Mesenteric fat pad (tissue), 1 donor: ENCODE results near the gene VPS39. TPM values are rescaled to one million over a fixed set of nuclear protein-coding genes. Genes with fewer than 3 reads are reported as not detected.

Source experiments
- DNase-seq: peaks from one replicate; pipeline ENCODE4 v3.0.0-alpha.2; 2020; ENCODE audit warnings: low spot score
- total RNA-seq: library from RNA; stranded (reverse); fragmentation: NEBNext Ultra II Directional; extraction: Animal tissue kit (Norgen Biotek cat#: 25700); gene quantifications from one replicate; pipeline ENCODE4 v1.2.1, GENCODE V29; 2021
- donor health status: DM: yes; HTN: yes; CAD: no.

The VPS39 gene
- total RNA-seq, 1 donor from 2014 or later = 57.3 TPM

DNA sequence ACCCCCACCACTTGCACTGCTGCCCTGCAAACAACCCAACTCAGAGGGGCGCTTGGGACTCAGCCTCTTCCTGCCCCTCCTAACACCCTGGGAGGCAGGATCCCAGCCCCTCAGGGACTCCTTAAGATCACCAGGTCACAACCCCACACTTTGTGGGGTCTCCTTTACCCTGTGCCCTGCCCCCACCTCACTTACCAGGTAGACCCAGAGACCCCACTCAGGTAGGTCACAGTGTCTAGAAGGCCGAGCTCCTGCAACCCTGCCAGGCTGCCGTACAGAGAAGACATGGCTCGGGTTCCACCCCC is 60.7 kb downstream of the VPS39 start:
- no peak for DNase-seq

DNA sequence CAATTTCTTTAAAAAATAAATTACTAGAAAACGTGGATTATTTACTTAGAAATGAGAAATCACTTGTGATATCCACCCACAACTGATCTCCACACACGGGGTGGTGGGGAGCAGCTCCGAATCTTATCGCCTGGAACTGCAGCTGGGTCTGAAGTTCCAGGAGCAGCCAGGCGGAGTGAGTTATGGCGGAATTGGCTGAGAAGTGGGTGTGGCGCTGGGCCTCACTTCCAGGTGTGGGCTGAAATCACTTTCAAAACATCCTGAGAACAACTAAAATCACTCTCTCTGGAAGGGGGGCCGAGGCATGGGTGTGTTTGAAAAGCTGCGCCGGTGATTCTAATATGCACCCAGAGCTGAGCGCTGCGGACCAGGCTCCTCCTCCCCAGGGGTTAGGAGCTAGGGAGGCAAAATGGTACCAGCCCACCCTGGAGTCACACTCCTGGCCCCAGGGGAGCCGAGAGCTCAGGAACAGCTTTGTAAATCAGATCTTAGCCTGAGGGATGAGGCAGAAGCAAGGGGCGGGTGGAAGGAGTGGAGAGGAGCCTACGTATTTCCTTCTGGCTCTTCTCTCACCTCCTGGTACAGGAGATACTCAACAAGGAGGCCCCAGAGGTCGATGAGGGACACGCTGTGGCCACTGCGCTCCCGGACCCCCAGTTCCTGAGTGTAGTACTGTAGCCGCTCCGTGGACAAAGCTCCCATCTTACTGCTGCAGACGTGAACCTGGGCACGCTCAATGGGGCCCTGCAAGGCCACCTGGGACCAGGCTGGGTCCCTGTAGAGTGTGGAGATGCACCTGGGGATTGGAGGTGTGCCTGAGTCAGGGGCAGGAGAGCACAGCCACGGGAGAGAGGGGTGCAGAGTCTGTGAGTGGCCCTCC is 61.3 kb downstream of the VPS39 start:
- DNase-seq = peak; percentile 80

DNA sequence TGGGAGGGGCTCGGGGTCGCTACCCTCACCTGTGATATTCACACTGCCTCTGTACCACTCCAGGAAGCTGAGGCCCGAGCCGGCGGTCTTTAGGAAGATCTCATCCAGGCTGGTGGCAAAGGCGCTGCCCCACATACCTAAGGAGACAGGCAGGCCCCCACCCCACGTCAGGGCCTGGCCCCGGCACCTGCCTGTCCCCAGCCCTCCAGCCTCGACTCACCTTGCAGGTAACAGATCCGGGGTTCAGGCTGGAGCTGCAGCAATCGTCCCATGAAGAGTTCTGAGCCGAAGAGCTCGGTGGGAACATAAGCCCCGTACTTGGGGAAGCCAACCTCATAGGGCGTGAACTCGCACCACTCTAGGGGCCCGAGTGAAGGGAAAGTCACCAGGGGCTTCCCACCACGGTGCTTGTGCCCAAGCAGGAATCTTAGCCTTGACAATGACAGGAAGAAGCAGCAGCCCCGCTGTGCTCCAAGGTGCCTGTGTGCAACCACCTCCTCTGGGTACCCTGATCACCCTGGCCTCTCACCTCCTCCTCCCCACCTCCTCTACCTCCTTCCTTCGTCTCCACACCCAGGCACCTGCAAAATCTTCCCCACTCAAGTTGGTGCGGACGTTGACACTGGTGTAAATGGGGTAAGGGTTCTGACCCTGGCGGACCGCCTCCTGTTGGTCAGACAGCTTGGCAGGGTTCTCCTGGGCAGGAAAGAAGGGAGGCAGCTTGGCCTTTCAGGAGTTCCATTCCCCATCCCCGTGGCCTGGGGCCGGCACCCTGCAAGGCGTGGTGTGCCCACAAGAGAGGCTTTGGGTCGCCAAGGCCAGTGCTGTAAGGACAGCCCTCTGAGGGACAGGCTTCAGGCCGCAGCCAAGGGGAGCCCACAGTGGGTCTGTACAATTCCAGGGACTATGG is 62.3 kb downstream of the VPS39 start:
- DNase-seq = peak; percentile 86

DNA sequence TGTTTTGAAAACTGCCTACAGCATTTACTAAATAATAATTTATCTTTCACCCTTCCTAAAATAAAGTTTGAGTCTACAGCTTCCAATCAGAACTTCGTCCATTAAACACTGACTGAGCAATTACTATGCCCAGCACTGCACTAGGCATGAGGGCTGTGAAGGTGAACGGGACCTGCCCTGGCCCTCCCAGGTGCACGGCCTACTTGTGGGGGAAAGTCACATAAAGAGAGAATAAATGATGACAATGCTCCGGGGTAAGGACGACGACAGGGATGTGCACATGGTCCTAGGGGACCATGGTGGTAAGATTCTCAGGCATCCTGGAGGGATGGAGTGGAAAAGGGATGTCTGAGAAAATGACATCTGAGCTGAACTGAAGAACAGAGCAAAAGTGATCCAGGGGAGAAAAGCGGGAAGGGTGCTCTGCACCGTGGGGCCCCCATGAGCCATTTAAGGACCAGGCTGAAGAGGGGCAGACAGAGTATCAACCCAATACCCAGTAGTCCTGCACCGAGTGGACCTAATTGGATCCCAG is 63.2 kb downstream of the VPS39 start:
- DNase-seq = peak; percentile 18

DNA sequence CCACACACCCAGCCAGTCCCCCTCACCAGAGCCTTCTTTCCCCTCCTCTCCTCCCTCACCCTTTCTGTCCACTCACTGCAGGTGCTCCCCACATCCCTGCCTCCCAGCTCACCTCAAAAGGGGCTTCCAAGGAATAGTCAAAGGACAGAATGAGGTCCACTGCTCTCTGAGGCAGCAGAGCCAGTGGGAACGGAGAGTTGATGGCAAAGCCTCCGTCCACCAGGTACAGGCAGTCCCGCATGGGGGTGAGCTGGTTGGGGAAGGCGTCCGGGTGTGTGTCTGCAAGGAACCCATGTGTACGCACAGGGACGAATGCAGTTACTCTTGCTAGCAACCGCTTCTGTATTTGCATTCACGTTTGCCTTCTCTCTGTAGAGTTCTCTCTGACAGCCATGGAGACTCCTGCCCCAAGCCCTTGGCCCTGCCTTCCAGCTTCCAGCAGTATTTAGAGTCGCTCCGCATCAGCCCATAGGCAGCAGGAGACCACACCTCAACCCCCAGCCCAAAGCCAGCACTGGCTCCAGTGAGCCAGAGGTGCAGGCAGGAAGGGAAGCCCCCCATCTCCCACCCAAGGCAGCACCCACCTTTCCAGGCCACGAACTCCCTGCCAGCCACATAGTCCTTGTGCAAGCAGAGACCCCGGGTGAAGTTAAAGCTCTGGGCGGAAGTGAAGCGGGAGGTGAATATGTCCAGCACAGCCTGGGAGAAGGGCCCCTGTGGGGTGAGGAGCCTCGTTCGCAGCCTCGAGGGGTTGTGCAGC is 64.1 kb downstream of the VPS39 start:
- peak; percentile 82 for DNase-seq

DNA sequence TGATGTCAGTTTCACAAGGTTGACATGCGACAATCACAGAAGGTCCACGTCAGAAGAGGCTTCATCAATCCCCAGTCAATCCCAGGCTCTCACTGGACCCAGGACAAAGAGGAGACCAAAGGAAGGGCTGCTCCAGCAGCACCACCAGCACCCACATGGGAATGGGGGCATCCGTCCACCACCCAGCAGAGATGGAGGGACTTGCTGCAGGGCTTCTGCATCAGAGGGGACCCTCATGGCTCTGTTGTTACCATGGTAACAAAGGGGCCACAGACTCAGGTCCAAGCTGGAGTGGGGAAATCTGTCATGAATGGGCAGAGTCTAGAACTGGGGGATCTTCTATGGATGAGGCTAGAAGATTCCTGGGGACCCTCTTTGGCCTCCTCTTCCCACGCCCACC is 64.7 kb downstream of the VPS39 start:
- DNase-seq = peak; percentile 67

DNA sequence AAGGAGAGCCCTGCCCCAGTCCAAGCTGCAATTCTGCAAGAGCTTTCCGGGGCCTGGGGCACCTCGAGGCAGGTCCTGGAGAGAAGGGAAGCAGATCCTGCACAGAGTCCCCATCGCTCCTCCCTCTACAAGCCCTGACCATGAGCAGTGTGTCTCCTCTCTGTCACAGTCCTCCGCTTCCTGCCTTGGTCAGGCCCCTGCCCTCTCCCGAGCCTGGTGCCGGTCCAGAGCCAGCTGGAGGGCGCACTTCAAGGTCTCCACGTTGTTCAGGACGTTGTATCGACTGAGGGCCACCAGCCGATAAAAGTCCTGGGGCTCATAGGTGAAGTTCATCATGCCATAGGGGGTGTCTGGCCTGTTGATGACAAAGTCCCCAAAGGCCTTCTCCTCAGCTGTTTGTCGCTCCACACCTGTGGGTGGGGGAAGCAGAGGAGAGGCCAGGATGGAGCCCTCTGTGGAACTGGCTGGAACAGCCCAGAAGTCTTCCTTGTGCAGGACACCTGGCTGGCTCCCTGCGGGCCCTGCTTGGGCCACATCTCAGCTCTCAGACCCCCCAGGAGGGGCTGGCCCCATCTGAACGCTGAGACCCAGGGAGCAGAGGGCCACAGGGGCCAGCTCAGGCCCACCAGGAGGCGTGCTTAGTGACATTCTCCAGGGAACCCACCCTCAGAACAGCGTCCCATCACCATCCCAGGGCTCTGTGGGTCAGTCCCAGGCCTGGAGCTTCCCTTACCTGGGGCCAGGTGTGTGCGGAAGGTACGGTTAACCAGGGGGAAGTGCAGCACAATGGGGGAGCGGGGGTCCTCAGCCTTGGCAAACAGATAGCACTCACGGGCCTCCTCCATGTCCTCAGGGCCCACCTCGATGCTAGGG is 66.1 kb downstream of the VPS39 start:
- DNase-seq = peak; percentile 73

DNA sequence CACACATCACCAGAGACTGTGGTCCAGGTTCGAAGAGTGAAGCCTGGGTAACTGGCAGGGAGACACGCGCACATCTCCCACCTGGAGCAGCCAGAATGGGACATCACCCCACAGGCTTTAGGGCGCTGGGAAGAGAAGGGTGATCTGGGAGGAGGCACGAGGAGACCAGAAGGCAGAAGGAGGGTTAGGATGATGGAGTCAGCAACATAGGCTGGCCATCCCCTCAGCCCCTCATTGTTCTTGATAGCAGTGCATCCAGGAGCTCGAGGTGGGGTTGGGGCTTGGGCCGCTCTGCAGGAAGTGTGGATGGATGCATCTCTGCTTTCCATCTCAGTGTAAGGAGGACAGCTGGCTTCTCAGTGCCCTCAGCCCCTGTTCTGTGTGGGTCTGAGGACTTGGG is 66.9 kb downstream of the VPS39 start:
- peak; percentile 55 for DNase-seq

DNA sequence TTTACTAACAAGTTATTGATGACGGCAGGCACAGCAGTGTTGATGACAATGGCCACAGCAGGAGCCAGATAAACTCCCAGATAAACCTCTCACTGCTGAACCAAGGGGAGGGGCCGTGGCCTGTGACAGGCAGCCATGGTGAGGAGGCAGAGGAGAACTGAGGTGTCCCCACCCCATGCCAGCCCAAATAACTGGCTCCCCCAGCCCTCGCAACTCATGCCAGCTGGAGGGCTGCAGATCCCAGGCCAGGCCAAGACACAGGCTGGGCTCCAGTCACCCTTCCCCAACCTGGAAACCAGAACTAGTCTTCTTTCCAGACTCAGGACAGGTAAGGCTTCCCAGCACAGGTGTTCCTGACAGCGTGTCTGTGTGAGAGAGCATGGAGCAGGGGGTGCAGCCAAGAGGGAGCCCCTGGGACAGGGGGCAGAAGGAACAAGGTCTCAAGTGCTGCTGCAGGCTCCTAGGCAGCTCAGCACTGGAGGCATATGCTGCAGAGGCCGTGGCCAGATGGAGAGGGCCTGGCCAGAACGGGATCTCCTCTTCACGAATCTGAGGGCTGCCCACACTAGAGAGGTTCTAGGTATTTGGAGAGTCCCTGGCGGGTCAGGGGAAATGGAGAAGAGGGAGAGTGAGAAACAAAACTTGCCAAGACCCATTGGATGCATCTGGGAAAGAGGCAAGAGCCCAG is 67.6 kb downstream of the VPS39 start:
- peak; percentile 74 for DNase-seq

DNA sequence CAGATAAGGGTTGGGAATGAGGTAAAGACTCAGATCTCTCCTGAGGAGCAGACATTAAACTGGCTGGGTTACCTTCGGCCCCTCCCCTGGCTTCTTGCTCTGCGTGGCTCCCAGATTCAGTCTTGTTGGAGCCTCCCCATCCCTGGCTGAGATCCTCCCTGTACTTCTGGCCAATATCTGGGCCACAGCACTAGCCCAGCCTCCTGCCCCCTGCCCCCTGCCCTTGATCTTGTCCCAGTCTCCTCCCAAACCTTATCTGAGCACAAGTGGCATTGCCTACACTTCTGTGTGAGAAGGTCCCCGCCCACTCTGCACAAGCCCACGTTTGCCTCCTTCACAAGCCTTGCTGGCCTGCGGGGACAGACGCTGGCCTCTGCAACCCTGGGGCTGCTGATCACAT is 68.5 kb downstream of the VPS39 start:
- DNase-seq = peak; percentile 59

DNA sequence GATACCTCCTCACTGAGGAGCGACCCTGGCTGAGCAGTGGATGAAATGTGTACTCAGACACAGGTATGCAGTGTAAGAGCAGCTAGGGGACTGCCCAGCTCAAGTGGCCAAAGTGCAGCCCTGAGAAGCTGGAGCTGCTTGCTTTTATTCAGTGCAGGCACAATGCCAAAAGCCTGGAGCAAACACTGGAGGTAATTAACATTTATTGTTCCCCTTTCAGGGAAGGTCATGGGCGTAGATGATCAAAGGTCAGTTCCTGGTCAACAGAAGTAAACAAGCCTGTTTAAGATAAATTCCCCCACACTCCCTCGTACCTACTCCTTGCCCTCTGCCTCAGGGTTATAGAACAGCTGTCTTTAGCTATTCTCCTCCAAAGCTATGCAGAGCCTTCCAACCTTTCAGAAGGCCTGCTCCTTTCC is 69.1 kb downstream of the VPS39 start:
- DNase-seq = peak; percentile 74

DNA sequence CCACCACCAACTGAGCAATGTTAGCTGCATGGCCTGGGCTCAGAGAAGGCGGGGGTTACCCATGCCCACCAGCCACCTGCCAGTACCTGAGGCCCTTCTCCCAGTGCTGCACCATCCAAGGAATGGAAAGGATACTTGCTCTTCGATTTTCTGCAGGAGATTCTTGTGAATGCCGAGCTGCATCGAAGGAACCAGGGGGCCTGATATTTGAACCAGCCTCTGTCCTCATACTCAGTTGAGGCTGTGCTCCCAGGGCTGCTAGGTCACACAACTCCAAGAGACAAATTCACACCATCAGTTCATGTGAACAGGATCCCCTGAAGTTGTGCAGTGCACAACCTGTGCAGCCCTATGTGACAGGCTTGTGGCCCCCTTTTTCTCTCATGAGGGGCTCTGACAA is 69.7 kb downstream of the VPS39 start:
- DNase-seq = peak; percentile 20

DNA sequence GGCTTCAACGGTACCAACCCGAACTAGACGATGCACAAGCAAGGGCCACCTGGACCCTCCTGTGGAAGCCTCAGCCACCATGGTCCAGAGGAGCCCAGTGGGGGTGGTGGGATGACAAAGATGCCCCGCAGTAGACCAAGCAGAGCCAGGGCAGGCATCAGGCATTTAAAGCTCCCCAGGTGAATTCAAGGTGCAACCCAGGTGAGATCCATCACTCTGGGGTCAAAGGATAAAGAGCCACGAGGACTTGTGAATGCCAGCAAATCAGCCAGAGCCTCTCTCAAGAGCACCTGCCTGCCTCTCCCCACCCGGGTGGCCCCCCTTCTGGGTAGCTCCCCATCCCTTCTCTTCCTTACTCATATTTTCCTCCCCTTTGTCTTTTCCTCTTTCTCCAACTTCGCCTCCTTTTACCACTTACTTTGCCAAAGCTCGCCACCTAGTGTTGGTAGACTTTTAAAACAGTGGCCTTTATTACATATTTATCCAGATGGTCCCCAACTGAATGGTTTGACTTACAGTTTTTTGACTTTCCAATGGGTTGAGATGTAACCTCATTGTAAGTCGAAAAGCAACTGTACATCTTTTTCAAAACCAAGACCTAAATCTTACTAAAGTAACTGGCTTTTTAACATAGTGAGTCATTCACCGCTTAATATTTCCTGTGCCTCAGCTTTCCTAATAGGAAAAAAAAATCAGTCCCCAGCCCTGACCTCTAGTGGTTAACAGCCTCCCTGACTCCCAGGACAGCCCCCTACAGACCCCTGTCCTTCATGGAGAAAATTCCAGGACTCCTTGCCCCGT is 70.4 kb downstream of the VPS39 start:
- DNase-seq = peak; percentile 85

DNA sequence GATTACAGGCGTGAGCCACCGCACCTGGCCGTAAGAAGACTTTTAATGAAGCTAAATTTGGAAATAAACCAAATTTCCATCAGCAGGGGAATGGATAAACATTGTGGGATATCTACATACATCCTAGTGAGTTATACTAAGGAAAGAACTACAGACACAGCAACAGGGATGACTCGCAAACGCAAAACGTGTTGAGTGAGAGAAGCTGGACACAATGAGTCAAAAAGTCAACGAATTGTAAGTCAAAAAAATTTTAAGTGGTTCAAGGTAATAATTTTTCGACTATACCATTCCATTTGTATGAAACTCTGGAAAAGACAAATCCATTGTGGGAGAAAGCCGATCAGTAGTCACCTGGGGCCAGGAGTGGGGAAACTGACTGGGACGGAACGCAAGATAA is 71.6 kb downstream of the VPS39 start:
- no peak for DNase-seq

DNA sequence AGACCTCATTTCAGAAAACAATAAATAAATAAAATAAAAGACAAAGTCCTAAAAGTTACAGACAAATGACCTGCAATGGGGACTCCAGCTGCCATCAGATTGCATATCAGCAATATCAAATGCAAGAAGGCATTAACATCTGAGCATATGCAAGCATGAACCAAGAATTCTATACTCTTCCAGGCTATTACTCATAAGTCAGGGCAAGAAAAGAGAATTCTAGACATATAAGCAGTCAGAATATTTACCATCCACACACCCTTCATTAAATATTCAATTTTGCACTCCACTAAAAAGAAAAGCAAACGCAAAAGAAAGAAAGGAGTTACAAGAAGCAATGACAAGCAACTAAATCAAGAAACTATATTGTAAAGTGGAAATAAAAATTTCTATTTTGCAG is 72.8 kb downstream of the VPS39 start:
- DNase-seq = no peak

DNA sequence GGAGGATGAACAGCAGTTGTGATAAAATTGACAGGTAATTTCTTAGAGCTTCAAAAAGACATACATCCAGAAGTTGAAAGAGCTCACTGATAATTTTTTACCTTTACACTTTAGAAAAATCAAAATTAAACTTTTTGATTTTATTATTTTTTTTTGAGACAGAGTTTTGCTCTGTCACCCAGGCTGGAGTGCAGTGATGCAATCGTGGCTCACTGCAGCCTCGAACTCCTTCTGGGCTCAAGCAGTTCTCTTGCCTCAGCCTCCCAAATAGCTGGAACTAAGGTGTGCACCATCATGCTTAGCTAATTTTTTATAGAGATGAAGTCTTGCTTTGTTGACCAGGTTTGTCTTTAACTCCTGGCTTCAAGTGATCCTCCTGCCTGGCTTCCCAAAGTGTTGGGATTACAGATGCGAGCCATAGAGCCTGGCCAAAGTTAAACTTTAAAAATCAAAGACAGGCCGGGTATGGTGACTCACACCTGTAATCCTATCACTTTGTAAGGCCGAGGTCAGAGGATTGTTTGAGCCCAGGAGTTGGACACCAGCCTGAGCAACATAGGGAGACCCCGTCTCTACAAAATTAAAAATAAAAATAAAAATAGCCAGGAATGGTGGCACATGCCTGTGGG is 73.4 kb downstream of the VPS39 start:
- DNase-seq = no peak

DNA sequence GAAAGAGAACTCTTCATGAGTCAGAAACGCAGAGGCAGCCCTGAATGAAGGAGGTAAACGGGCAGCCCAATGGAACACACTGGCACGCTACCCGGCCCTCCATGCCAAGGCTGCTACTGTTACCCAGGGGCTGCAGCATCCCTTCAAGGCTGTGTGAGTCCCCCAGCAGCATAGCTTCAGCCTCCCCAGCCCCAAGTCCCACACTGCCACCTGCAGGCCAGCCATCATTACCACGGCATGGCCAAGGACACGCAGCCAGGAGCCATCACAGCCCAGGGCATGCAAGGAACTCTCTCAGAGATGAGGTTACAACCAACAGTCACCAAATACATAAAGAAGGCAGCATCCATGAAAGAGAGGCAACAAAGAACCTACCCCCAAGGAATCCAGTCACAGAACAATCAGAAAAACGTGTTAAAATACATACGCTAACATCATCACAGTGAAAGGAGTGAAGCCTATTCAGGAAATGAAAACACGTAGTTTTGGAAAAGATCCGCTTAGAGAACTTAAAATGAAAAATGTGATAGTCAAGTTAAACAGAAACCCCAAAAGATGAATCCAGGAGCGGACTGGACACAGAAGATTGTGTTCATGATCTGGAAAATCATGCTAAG is 74.1 kb downstream of the VPS39 start:
- DNase-seq = peak; percentile 90

DNA sequence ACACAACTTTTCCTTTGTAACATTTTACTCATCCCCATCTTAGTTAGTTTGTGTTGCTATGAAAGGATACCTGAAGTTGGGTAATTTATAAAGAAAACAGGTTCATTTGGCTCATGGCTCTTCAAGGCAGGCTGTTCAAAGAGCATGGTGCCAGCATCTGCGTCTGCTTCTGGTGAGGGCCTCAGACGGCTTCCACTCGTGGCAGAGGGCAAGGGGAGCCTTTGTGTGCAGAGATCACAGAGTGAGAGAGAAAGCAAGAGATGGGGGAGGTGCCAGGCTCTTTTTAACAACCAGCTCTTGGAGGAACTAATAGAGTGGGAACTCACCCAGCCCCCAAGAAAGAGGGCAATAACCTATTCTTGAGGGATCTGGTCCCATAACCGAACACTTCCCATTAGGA is 74.7 kb downstream of the VPS39 start:
- DNase-seq = peak; percentile 16
